NOMO-1 (cell line): ENCODE results near the gene RRP15.

Experiments used
- DNase-seq, 2 experiments: peaks; one replicate each; lab custom pipeline; 2025; ENCODE audit not compliant: unreplicated experiment in 2 of 2; lab: John Stamatoyannopoulos, UW

RRP15 gene, protein sequence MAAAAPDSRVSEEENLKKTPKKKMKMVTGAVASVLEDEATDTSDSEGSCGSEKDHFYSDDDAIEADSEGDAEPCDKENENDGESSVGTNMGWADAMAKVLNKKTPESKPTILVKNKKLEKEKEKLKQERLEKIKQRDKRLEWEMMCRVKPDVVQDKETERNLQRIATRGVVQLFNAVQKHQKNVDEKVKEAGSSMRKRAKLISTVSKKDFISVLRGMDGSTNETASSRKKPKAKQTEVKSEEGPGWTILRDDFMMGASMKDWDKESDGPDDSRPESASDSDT

DNA sequence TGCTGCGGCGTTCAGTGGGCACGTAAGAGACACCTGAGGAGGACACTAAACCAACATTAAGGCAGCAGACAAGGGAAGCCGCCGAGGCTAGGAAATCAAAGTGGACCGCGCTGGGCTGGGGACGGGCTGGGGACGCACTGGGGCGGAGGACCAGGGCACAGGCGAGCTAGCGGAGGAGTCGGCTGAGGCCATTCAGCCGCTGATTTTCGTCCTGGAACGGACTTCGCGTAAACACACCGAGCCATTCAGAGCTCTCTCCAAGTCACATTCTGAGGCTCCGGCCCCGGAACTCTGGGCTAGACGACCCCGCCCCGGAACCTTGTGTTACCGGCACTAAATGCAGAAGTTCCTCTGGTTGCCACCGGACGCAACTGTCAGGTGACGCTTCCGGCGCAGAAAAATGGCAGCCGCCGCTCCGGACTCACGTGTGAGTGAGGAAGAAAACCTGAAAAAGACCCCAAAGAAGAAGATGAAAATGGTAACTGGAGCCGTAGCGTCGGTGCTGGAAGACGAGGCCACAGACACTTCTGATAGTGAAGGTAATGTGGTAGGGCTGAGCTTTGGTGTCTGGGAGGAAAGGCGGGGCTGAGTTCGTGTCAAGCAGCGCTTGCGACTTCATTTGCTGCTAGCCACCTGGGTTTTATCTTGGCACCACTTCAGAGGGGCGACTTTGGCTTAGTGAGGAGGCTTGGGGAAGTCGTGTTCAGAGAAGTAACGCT is at the start of gene RRP15:
Gene RRP15 (plus strand): TSS at position 377 of the 719 bp plus-strand sequence. CDS start 24 bp downstream, at position 401.
- DNase-seq = peak; percentile 77 to 81

DNA sequence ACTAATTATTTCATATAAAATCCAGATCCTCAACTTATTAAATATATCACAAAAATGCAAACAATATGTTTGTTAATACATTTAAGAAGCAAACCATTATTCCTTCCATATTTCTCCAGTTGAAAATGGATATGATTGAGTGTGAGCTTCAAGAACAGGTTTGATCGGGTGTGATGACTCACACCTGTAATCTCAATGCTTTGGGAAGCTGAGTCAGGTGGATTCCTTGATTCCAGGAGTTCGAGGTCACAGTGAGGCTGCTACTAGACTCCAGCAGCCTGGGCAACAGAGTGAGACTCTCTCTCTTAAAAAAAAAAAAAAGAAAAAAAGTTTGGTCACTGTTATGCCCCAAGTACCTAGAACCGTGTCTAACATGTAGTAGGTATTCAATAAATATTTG is 42.9 kb upstream of the RRP15 start:
- no peak for DNase-seq

- DNase-seq = no peak
These were observed 37.8 kb upstream of the RRP15 start for GRCh38 chr1:218247339-218247738.

- DNase-seq = no peak
These were observed 35.6 kb upstream of the RRP15 start for GRCh38 chr1:218249338-218250140.

DNA sequence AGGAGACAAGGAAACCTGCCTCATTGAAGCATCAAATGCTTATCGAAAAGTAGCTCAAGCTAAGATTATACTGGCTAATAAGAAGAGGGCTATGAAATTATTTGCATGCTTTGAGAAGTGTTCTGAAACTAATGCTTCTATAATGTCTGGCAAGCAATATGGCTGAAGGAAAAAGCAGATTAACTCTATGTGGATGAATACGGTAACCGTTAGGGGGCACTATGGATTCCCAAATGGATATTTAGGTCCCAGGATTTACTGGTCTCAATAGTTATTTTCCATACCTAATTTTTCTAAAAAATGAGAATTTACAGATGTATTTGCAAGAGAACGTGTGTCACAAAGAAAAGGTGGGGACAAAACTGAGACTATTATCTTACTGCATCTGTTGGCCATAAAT is 34.6 kb upstream of the RRP15 start:
- no peak for DNase-seq

- DNase-seq = no peak
These were observed 30.7 kb upstream of the RRP15 start for GRCh38 chr1:218254296-218254946.

GRCh38 chr1:218255090-218255489 is 30.0 kb upstream of the RRP15 start:
- no peak for DNase-seq

GRCh38 chr1:218257371-218257770 is 27.7 kb upstream of the RRP15 start:
- DNase-seq = no peak

DNA sequence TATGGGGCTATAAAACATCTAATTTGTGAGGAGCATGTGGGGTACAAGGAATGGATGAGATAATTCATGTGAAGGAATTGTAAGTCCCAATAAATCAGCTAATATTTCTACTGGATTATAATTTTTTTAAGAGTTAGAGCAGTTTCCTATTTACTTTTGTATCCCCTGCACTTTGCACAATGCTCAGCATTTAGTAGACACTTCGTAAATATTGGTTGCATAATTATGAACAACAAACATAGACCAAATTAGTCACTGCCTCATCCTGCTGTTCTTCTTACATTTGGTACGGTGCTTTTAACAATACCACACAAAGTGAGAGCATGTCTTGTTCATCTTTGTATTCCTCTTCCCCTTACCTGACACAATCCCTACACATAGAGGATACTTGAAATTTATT is 27.1 kb upstream of the RRP15 start:
- DNase-seq = no peak

GRCh38 chr1:218259339-218259738 is 25.8 kb upstream of the RRP15 start:
- no peak for DNase-seq

DNA sequence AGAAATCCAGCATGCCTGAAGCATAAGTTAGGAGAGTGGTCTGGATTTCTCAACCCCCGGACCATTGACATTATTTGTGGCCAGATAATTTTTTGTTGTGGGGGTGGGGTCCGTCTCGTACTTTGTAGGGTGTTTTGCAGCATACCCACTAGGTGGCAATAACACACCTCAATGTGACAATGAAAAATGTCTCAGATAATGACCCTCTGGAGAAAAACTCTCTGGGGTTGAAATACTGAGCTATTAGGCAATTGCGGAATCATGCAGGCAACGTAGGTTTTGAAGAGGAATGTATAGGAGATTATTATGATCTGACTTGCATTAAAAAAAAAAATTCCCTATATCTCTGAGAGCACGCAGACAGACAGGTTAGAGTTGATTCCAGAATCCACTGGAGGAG is 25.3 kb upstream of the RRP15 start:
- no peak for DNase-seq

GRCh38 chr1:218262259-218262658 is 22.8 kb upstream of the RRP15 start:
- no peak for DNase-seq

- DNase-seq = no peak
These were observed 18.7 kb upstream of the RRP15 start for GRCh38 chr1:218266356-218266755.

DNA sequence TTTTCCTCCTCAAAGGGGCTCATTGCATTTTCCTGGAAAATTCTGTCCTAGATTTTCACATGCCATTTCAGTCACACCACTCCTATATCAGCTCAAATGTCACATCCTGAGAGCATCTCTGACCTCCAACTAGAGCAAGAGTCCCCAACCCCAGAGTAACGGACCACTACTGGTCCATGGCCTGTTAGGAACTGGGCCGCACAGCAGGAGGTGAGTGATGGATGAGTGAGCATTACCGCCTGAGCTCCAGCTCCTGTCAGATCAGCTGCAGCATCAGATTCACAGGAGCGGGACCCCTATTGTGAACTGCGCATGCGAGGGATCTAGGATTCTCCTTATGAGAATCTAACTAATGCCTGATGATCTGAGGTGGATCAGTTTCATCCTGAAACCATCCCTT is 12.7 kb upstream of the RRP15 start:
- no peak for DNase-seq

DNA sequence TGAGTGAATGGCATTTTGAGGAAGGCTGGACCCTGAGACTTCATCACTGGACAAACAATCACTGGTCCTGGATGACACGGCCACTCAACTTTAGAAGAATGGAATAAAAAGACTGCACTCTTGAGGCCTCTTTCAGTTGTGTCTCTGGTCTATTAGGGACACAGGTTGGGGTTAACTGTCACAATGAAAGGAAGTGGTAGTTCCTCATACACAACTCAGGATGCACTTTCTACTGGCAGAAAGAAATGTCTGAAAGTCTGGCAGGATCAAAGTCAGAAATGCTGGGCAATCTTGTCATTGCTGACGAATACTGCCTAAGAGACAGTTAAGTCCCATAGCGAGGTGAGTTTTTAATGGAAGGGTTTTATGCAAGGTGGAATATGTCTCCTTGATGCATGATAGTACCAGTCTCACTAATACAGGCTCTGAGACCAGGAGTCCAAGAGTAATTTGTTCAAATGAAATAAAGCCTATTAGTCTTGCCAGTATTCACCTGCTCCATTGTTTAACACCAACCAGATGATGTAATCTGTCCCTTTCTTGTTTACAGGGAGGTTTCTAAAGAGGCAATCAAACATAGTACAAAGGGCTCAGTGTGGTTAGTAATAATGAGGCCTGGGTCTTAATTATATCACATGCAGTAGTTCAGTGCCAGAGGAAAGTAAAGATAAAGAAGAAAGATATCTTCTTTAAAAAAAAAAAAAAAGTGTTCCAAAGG is 11.2 kb upstream of the RRP15 start:
- DNase-seq = peak; percentile 13 to 33

GRCh38 chr1:218274511-218274910 is 10.6 kb upstream of the RRP15 start:
- DNase-seq = no peak

GRCh38 chr1:218275823-218276222 is 9.3 kb upstream of the RRP15 start:
- DNase-seq = no peak

- DNase-seq = peak in 1 of 2 experiments; percentile 7
These were observed 3.8 kb upstream of the RRP15 start for GRCh38 chr1:218281285-218281684.

DNA sequence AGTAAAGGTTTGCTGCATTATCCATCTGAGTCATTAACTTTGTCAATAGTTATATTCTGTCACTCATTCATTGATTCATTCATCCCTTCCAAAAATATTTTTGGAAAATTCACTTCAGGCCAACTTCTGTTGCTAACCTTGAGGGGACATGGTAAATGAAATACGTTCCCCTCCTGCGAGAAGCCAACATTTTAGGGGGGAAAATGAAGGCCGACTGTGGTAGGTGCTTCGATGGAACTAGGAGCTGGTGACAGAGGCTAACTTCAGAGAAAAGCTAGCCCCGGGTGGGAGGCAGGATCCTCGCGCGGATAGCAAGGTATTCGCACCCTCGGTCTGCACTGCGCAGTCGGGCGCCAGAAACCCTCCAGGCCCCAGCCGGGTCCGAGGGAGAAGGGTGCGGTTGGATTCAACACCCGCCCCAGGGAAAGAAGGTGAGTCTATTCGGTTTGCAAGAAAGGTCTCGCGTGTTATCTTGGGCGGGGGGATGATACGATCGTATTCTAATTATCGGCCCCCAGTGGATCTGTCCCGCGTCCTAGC is 646 bp upstream of the RRP15 start:
- no peak for DNase-seq

- no peak for DNase-seq
These were observed 7.4 kb downstream of the RRP15 start for GRCh38 chr1:218292515-218292914.
